Stimulated activated CD8-positive, alpha-beta memory T cell treated with anti-CD3 and anti-CD28 coated beads, Interleukin-7, amount 100 ng/mL, for 24 hours (primary cell): ENCODE measurements around the gene VPS35L.

Experiments
- DNase-seq: peaks from one replicate; pipeline ENCODE4 v3.0.0-alpha.2; 2020; ENCODE audit warnings: low read depth

The VPS35L gene

GRCh38 chr16:19555186-19555937, at the start of gene VPS35L:
Gene VPS35L (plus strand): TSS chr16:19555703. CDS start chr16:19555730, 27 bp downstream.
- peak; percentile 89 for DNase-seq

GRCh38 chr16:19506965-19507364, 48.5 kb upstream of the VPS35L start:
- no peak for DNase-seq

- no peak for DNase-seq
These were observed 47.6 kb upstream of the VPS35L start for GRCh38 chr16:19507867-19508266.

GRCh38 chr16:19512297-19512696, 43.2 kb upstream of the VPS35L start:
- no peak for DNase-seq

GRCh38 chr16:19513377-19514053, 42.0 kb upstream of the VPS35L start:
- DNase-seq = no peak

GRCh38 chr16:19515757-19516156, 39.7 kb upstream of the VPS35L start:
- DNase-seq = no peak

GRCh38 chr16:19517424-19518089, 37.9 kb upstream of the VPS35L start:
- DNase-seq = no peak

- DNase-seq = no peak
These were observed 37.1 kb upstream of the VPS35L start for GRCh38 chr16:19518388-19518787.

GRCh38 chr16:19520861-19521331, 34.6 kb upstream of the VPS35L start:
- no peak for DNase-seq

GRCh38 chr16:19521471-19522396, 33.8 kb upstream of the VPS35L start, which contains the start of gene GDE1:
Gene GDE1 (minus strand): TSS chr16:19522098. CDS start chr16:19521964, 134 bp downstream.
- DNase-seq = peak; percentile 94

GRCh38 chr16:19522397-19522732, 33.1 kb upstream of the VPS35L start:
- DNase-seq = no peak

GRCh38 chr16:19522760-19523159, 32.7 kb upstream of the VPS35L start:
- no peak for DNase-seq

GRCh38 chr16:19523184-19523558, 32.3 kb upstream of the VPS35L start:
- no peak for DNase-seq

GRCh38 chr16:19523559-19524355, 31.7 kb upstream of the VPS35L start, which contains the start of gene CCP110:
Gene CCP110 (plus strand): TSS chr16:19523942. CDS start chr16:19527882, 3,940 bp downstream.
- DNase-seq = peak; percentile 89

GRCh38 chr16:19524356-19524615, 31.2 kb upstream of the VPS35L start:
- no peak for DNase-seq

GRCh38 chr16:19524616-19525384, 30.7 kb upstream of the VPS35L start:
- no peak for DNase-seq

- no peak for DNase-seq
These were observed 30.1 kb upstream of the VPS35L start for GRCh38 chr16:19525385-19525723.

GRCh38 chr16:19527161-19527560, 28.3 kb upstream of the VPS35L start:
- no peak for DNase-seq

- no peak for DNase-seq
These were observed 26.8 kb upstream of the VPS35L start for GRCh38 chr16:19528666-19529065.

- DNase-seq = no peak
These were observed 22.9 kb upstream of the VPS35L start for GRCh38 chr16:19532601-19533000.
